Thymus (tissue), 11 donors: Measurements from ENCODE around the gene ITK. TPM values are rescaled to one million over a fixed set of nuclear protein-coding genes. Genes with fewer than 3 reads are reported as not detected.

Source experiments
- DNase-seq, 9 donors: peaks; one replicate each; pipeline ENCODE4 v3.0.0-alpha.2; 2013; ENCODE audit warnings: low spot score in 9 of 9, low read depth in 6 of 9, missing footprints in 1 of 9
- H3K27ac ChIP-seq, 2 donors: one replicate each; pipeline ENCODE4 v1.5.1; 2013; ENCODE audit warnings: control low read depth in 1 of 2, low read depth in 1 of 2, low read length in 1 of 2, mild to moderate bottlenecking in 1 of 2, moderate library complexity in 1 of 2
- H3K27me3 ChIP-seq, 2 donors: one replicate each; pipeline ENCODE4 v1.5.1; 2013; ENCODE audit warnings: low read length in 1 of 2; ENCODE audit not compliant: control insufficient read depth in 2 of 2, insufficient read depth in 1 of 2
- H3K36me3 ChIP-seq, 2 donors: one replicate each; pipeline ENCODE4 v1.5.1; 2013; ENCODE audit warnings: low read length in 1 of 2, mild to moderate bottlenecking in 1 of 2, moderate library complexity in 1 of 2; ENCODE audit not compliant: control insufficient read depth in 2 of 2, insufficient read depth in 2 of 2
- H3K4me1 ChIP-seq, 2 donors: one replicate each; pipeline ENCODE4 v1.5.1; 2013; ENCODE audit warnings: low read length in 2 of 2; ENCODE audit not compliant: control insufficient read depth in 2 of 2, insufficient read depth in 2 of 2
- H3K4me3 ChIP-seq, 2 donors: one replicate each; pipeline ENCODE4 v1.5.1; 2013; ENCODE audit warnings: low read length in 2 of 2, control low read depth in 1 of 2, mild to moderate bottlenecking in 1 of 2
- H3K9me3 ChIP-seq, 2 donors: one replicate each; pipeline ENCODE4 v1.5.1; 2013; ENCODE audit warnings: low read length in 1 of 2, mild to moderate bottlenecking in 1 of 2; ENCODE audit not compliant: control insufficient read depth in 2 of 2, insufficient read depth in 1 of 2
- WGBS: extraction: QIAGEN DNeasy Blood & Tissue Kit; methylation state at CpG from one replicate; pipeline ENCODE4 v1.1.7; 2013; 5-methylcytosine and 5-hydroxymethylcytosine counted together
- polyA plus RNA-seq: library from polyadenylated mRNA; stranded (reverse); fragments of 200-250 nt; gene quantifications from one replicate; pipeline ENCODE4 v1.2.3, GENCODE V29; 2013
- total RNA-seq: library from RNA; stranded (reverse); fragments of 120-200 nt; gene quantifications from one replicate; pipeline ENCODE4 v1.2.4, GENCODE V29; 2013
- donor health status: healthy.

Gene ITK
- total and polyA plus RNA-seq, 2 donors, result 87.7 to 92.8 TPM

DNA sequence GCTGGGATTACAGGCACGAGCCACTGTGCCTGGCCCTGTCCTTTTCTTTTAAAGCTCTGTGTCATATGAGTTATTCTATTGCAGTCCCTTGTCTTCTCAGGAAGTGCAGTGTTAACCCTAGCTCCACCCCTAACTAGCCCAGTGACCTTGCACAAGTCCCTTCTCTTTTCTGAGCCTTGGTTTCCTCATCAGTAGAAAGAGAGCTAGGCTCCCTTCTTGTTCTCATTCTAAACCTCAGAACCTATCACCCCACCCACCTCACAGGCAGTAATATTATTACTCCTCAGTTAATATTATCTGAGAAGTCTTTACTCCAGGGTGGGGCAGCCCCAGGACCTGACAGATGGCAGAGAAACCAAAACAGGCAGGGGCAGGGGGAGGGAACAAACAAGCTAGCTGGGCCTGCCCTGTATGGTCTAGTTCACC lies 92.5 kb downstream of the ITK start:
- peaks cover 45 to 69% of the 10 kb centered on the region in 2 donors for H3K4me1 ChIP-seq
- DNase-seq, result peak in 1 of 9 donors; percentile 53
- H3K4me3 ChIP-seq, result no peak overlapping the region
- peaks cover 4 to 31% of the 10 kb centered on the region in 2 donors for H3K36me3 ChIP-seq
- WGBS, result 85% methylated on average over 1 of the region's 1 CpG
- H3K9me3 ChIP-seq, result no peaks in the 10 kb centered on the region
- no peaks in the 10 kb centered on the region for H3K27me3 ChIP-seq
- H3K27ac ChIP-seq, result peak overlapping the region; percentile 73 to 99

DNA sequence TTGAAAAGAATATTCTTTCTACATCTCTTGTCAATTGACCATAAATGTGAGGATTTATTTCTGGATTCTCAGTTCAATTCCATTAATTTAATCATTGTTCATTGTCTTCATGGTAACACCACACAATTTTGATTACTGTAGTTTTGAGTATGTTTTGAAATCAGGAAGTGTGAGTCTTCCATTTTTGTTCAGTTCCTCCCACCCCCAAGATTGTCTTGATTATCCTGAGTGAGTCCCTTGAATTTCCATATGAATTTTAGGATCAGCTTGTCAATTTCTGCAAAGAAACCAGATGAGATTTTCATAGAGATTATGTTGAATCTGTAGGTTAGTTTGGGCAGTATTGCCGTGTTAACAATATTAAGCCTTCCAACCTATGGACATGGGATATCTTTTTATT lies 94.8 kb downstream of the ITK start:
- DNase-seq, result no peak
- Histone ChIP-seq H3K9me3 (no peaks in the 10 kb centered on the region), H3K27ac (no peak overlapping the region), H3K27me3 (no peaks in the 10 kb centered on the region), H3K4me1 (peaks cover 24 to 50% of the 10 kb centered on the region in 2 donors), H3K36me3 (peaks cover 4 to 17% of the 10 kb centered on the region in 2 donors), H3K4me3 (no peak overlapping the region)
- WGBS, result 97% methylated on average over 1 of the region's 1 CpG

DNA sequence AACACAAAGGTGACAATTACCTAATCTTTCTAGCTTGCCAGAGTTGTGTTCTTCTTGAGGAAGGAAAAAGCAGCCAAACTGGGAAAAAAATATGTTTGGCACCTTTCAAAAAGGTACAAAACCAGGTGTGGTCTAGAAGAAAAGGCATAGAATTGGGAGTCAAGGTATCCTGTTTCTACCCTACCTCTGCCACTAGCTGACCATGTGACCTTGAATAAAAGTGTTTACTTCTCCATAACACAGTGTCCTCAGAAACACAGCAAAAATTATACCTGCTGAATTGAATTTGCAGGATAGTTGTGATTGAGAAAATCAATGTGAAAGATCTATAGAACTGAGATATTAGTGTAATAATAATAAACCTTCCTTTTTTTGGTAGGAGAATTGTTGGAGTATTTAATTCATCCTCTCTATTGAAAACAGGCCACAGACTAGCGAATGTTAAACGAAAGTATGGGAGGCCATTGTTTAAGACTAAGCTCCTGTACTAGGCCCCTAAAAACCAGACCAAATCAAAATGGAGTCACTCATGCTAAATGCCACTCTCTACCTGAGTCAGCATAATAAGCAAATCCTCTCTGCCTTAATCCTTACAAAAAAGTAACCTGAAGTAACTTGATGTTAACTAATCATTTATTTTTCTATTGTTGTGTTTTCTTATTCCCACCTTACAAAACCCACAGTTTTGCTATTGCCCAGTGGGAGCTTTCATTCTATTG lies 97.8 kb downstream of the ITK start:
- 95% methylated on average over 2 of the region's 2 CpGs for WGBS
- no peak overlapping the region for H3K27ac ChIP-seq
- H3K4me1 ChIP-seq, result peaks cover 7 to 32% of the 10 kb centered on the region in 2 donors
- no peaks in the 10 kb centered on the region for H3K27me3 ChIP-seq
- H3K9me3 ChIP-seq, result no peaks in the 10 kb centered on the region
- DNase-seq, result no peak
- H3K36me3 ChIP-seq, result peaks cover 4 to 17% of the 10 kb centered on the region in 2 donors
- no peak overlapping the region for H3K4me3 ChIP-seq

DNA sequence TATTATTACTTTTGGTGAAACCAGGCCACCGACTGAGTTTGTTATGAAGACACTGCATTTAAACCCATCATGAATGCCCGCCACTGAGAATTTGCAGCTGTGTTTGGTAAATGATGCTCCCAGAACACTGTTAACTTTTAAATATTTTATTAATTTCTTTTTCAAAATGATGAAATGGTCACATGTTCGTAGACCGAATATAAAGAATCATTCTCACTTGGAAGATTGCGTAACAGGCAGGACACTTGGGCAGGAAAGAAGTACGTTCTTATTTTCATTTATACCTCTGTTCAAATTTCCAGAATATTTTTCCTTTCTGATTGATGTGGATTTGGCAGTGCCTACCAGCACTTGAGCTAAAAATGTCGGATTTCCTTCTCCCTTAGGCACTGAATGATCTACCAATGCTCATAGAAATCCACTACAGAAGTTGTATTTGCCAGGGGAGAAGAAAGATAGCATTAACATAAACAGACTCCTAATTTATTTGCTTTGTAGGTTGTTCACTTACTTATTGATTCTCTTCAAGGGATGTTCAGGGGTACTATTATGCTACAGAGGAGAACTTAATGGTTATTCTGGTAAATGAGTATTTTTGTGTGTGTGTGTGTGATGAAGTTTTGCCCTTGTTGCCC lies 99.1 kb downstream of the ITK start:
- H3K27ac ChIP-seq, result no peak overlapping the region
- no peaks in the 10 kb centered on the region for H3K27me3 ChIP-seq
- H3K4me3 ChIP-seq, result no peak overlapping the region
- no peaks in the 10 kb centered on the region for H3K9me3 ChIP-seq
- H3K4me1 ChIP-seq, result peaks cover 9 to 30% of the 10 kb centered on the region in 2 donors
- no peak for DNase-seq
- 93% methylated on average over 7 of the region's 7 CpGs for WGBS
- peaks cover 7 to 18% of the 10 kb centered on the region in 2 donors for H3K36me3 ChIP-seq

DNA sequence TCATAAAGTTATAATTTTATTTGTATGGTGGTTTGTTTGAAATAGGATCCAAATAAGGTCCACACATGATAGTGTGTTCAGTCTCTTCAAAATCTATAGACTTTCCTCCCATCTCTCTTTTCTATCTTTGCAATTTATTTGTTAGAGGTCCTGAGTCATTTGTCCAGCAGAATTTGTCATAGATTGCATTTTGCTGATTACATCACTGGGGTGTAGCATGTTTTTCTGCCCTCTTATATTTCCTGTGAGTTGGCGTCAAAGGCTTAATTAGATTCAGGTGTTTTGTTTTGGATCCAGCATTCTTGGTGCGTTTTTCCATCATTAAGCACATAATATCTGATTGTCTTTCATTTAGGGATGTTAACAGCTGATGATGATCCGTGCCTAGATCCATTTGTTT lies 100.3 kb downstream of the ITK start:
- Histone ChIP-seq H3K27me3 (no peaks in the 10 kb centered on the region), H3K36me3 (peaks cover 18 to 30% of the 10 kb centered on the region in 2 donors), H3K4me1 (peaks cover 9 to 33% of the 10 kb centered on the region in 2 donors), H3K4me3 (no peak overlapping the region), H3K27ac (no peak overlapping the region), H3K9me3 (no peaks in the 10 kb centered on the region)
- 90% methylated on average over 3 of the region's 3 CpGs for WGBS
- DNase-seq, result no peak

DNA sequence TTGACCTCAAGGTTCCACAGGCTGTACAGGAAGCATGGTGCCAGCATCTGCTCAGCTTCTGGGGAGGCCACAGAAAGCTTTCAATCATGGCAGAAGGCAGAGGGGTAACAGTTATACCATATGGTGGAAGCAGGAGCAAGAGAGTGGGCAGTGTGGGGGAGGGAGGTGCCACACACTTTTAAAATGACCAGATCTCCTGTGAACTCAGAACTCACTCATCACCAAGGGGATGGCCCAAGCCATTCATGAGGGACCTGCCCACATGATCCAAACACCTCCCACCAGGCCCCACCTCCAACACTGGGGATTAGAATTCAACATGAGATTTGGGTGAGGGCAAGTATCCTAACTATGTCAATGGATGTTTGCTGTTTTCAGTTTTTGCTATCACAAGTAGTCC lies 101.5 kb downstream of the ITK start:
- no peak overlapping the region for H3K4me3 ChIP-seq
- no peaks in the 10 kb centered on the region for H3K9me3 ChIP-seq
- no peak overlapping the region for H3K27ac ChIP-seq
- H3K4me1 ChIP-seq, result peaks cover 9 to 32% of the 10 kb centered on the region in 2 donors
- peaks cover 25 to 37% of the 10 kb centered on the region in 2 donors for H3K36me3 ChIP-seq
- no peak for DNase-seq
- H3K27me3 ChIP-seq, result no peaks in the 10 kb centered on the region

DNA sequence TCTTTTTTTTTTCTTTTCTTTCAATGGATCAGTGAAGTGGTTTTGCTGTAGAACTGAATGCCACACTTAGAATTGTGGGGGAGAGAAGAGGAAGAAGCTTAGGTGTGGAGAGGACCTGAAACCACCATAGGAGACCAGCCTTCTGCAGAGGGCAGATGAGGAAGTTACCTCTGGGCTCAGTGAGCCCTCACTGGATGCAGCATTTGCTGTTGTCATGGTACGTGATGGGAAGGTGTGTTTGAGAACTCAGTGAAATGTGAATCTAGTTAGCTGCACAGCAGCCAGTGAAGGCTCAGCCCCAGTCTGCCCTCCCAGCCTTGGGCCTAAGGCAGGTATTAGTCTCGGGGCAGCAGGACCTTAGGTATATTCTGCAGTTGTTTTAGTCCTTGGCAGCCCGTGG lies 102.8 kb downstream of the ITK start:
- peak in 2 of 9 donors; percentile 48 to 64 for DNase-seq

DNA sequence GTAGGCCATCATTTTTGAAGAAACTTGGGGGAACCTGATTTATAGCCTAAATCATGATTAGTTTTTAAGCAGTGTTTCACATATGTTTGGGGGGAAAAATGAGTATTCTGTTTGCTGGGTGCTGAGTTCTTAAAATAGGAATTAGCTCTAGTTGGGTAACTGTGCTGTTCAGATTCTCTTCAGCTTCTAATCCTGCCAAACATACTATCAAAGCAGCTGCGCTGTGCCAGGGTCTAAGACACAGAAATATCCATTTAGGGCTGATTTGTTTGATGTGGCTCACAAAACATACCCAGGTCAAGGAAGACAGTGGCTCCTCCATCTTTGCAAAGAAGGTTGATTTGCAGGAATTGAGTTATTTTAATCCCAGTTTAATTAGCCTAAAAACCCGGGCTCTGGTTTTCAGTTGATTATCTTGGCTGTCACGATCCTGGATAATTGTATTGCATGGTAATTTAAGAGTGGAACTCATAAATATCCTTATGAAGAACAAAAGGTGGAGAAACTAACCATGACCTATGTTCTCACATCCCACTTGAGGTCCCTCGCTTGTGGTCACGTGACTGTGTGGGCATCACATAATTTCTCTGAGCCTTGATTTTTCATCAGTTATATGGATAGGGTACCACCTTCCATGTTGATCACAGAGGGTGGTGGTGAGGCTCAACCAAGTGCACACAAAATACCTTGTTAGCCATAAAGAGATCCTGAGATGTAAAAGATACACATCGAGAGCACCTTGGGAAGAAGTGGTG lies 104.0 kb downstream of the ITK start:
- 96% methylated on average over 6 of the region's 6 CpGs for WGBS
- Histone ChIP-seq H3K36me3 (peaks cover 38 to 54% of the 10 kb centered on the region in 2 donors), H3K9me3 (no peaks in the 10 kb centered on the region), H3K4me1 (peaks cover 9 to 38% of the 10 kb centered on the region in 2 donors), H3K27ac (no peak overlapping the region), H3K27me3 (no peaks in the 10 kb centered on the region), H3K4me3 (no peak overlapping the region)
- no peak for DNase-seq

More for the DNA sequence above, 102.8 kb downstream of the ITK start:
- peaks cover 29 to 44% of the 10 kb centered on the region in 2 donors for H3K36me3 ChIP-seq
- no peak overlapping the region for H3K4me3 ChIP-seq
- peaks cover 9 to 35% of the 10 kb centered on the region in 2 donors for H3K4me1 ChIP-seq
- H3K27me3 ChIP-seq, result no peaks in the 10 kb centered on the region
- WGBS, result 73% methylated on average over 3 of the region's 3 CpGs
- peak overlapping the region in 1 of 2 donors; percentile 4 for H3K27ac ChIP-seq
- no peaks in the 10 kb centered on the region for H3K9me3 ChIP-seq
